Peyer's patch (tissue), 4 donors: ENCODE measurements around the gene NANS. TPM values are rescaled to one million over a fixed set of nuclear protein-coding genes. Genes with fewer than 3 reads are reported as not detected.

Experiments used
- DNase-seq, 3 donors: peaks; one replicate each; pipeline ENCODE4 v3.0.0-alpha.2; 2017 to 2019
- H3K27ac ChIP-seq, 4 donors: fragments of 200-600 bp; sonication (generic); one replicate each; pipeline ENCODE4 v1.5.1; 2016 to 2019
- H3K27me3 ChIP-seq, 2 donors: fragments of 200-600 bp; sonication (generic); one replicate each; pipeline ENCODE4 v1.5.1; 2019
- H3K36me3 ChIP-seq, 3 donors: fragments of 200-600 bp; sonication (generic); one replicate each; pipeline ENCODE4 v1.5.1; 2016 to 2019
- H3K4me1 ChIP-seq, 4 donors: fragments of 200-600 bp; sonication (generic); one replicate each; pipeline ENCODE4 v1.5.1; 2016 to 2019
- H3K4me3 ChIP-seq, 4 donors: fragments of 200-600 bp; sonication (generic); 1 replicate in 3 of 4; 2 replicates in 1 of 4; pipeline ENCODE4 v1.5.1; 2016 to 2019; ENCODE audit warnings: mild to moderate bottlenecking in 1 of 4
- H3K9me3 ChIP-seq, 4 donors: fragments of 200-600 bp; sonication (generic); one replicate each; pipeline ENCODE4 v1.5.1; 2016 to 2019; ENCODE audit warnings: mild to moderate bottlenecking in 1 of 4
- POLR2A ChIP-seq, 2 donors: fragments of 450-650 bp; IDR thresholded peaks; one replicate each; pipeline ENCODE4 v1.5.1; 2017; ENCODE audit warnings: antibody characterized with exemption in 2 of 2, mild to moderate bottlenecking in 2 of 2, moderate library complexity in 2 of 2
- total RNA-seq, 4 donors: library from RNA; depleted of rRNA; stranded (reverse); fragments of >200 nt; gene quantifications; one replicate each; pipeline ENCODE4 v1.1.0, GENCODE V29; 2016
- TF ChIP-seq, protein P1 (sequence below), 6 experiments: fragments of 450-650 bp in 4 of 6; fragments of 200-600 bp in 2 of 6; sonication (generic) in 1 of 6; IDR thresholded peaks; one replicate each; pipeline ENCODE4 v1.5.1; 2017 to 2019; ENCODE audit warnings: antibody characterized with exemption in 6 of 6, mild to moderate bottlenecking in 3 of 6, moderate library complexity in 1 of 6

The NANS gene
- total RNA-seq, 4 donors from 2014 or later = 46.4 to 90.8 (median 76.7) TPM

GRCh38 chr9:98062161-98062560, 5.6 kb downstream of the NANS start:
- no peak for DNase-seq
- peaks cover 0 to 19% (median 0%) of the 10 kb centered on the region in 4 donors for H3K4me1 ChIP-seq

DNA sequence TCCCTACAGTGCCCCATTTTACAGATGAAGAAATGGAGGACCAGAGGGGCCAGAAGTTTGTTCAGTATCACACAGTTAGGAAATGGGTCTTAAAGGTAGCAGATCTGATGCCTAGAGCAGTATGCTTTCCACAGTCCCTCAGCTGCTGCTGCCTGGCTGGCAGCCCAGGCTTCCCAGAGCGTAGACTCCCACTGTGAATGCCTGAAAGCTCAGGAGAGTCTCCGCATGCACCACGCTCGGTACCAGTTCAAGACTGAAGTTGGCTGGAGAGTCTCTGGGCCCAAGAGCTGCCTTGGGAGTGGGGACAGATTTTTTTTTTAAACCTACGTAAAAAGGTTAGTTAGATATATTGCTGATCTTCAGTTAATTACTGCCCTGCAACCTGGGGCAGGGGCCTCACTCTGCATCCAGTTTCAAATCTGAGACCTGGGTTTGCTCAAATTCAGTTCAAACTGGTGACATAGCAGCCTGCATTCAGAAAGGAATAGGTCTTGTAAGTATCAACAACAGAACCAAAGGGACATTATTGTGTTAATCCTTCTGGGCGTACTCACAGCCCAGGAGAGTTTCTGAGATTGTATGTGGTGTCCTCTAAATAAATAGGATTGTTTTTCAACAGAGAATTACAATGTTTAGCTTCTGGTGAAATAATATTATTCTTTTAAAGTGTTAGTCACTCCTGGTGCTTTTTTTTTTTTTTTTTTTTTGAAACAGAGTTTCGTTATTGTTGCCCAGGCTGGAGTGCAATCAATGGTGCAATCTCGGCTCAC, 8.3 kb downstream of the NANS start:
- Histone ChIP-seq H3K27me3 (no peaks in the 10 kb centered on the region), H3K4me3 (no peak overlapping the region), H3K9me3 (no peaks in the 10 kb centered on the region), H3K27ac (no peak overlapping the region), H3K4me1 (no peaks in the 10 kb centered on the region), H3K36me3 (peaks cover 0 to 58% (median 0%) of the 10 kb centered on the region in 3 donors)
- TF ChIP-seq, protein P1, sequence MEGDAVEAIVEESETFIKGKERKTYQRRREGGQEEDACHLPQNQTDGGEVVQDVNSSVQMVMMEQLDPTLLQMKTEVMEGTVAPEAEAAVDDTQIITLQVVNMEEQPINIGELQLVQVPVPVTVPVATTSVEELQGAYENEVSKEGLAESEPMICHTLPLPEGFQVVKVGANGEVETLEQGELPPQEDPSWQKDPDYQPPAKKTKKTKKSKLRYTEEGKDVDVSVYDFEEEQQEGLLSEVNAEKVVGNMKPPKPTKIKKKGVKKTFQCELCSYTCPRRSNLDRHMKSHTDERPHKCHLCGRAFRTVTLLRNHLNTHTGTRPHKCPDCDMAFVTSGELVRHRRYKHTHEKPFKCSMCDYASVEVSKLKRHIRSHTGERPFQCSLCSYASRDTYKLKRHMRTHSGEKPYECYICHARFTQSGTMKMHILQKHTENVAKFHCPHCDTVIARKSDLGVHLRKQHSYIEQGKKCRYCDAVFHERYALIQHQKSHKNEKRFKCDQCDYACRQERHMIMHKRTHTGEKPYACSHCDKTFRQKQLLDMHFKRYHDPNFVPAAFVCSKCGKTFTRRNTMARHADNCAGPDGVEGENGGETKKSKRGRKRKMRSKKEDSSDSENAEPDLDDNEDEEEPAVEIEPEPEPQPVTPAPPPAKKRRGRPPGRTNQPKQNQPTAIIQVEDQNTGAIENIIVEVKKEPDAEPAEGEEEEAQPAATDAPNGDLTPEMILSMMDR (IDR thresholded peaks at IDR 0.05) = no peak
- no peak for TF ChIP-seq POLR2A (IDR thresholded peaks at IDR 0.05)
- DNase-seq = no peak

More at GRCh38 chr9:98062161-98062560, 5.6 kb downstream of the NANS start:
- H3K36me3 ChIP-seq = peaks cover 0 to 53% (median 0%) of the 10 kb centered on the region in 3 donors
- no peak for TF ChIP-seq POLR2A (IDR thresholded peaks at IDR 0.05)
- no peak overlapping the region for H3K27ac ChIP-seq
- no peaks in the 10 kb centered on the region for H3K27me3 ChIP-seq
- H3K9me3 ChIP-seq = no peaks in the 10 kb centered on the region
- no peak overlapping the region for H3K4me3 ChIP-seq

GRCh38 chr9:98066235-98066634, 9.7 kb downstream of the NANS start:
- Histone ChIP-seq H3K27ac (no peak overlapping the region), H3K36me3 (peaks cover 0 to 50% (median 0%) of the 10 kb centered on the region in 3 donors), H3K4me1 (peaks cover 0 to 5% (median 0%) of the 10 kb centered on the region in 4 donors), H3K27me3 (no peaks in the 10 kb centered on the region), H3K9me3 (no peaks in the 10 kb centered on the region), H3K4me3 (no peak overlapping the region)
- DNase-seq = no peak
- no peak for TF ChIP-seq POLR2A (IDR thresholded peaks at IDR 0.05)
- TF ChIP-seq, protein P1 (IDR thresholded peaks at IDR 0.05) = no peak

DNA sequence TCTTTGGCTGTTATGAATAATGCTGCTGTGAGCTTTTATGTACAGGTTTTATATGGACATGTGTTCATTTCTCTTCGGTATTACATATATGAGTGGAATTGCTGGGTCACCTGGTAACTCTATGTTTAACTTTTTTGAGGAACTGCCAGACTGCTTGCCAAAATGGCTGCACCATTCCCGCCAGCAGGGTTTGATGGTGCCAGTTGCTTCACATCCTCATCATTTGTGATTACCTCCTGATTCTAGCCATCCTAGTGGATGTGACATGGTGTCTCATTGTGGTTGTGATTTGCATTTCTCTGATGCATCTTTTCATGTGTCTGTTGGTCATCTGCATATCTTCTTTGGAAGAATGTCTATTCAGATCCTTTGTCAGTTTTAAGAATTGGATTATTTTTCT, 10.7 kb downstream of the NANS start:
- Histone ChIP-seq H3K9me3 (no peaks in the 10 kb centered on the region), H3K4me1 (peaks cover 0 to 15% (median 0%) of the 10 kb centered on the region in 4 donors), H3K27me3 (no peaks in the 10 kb centered on the region), H3K4me3 (no peak overlapping the region), H3K27ac (no peak overlapping the region), H3K36me3 (peaks cover 0 to 41% (median 0%) of the 10 kb centered on the region in 3 donors)
- TF ChIP-seq POLR2A (IDR thresholded peaks at IDR 0.05) = no peak
- TF ChIP-seq, protein P1 (IDR thresholded peaks at IDR 0.05) = no peak
- DNase-seq = no peak

GRCh38 chr9:98069551-98069950, 13.0 kb downstream of the NANS start:
- no peak overlapping the region for H3K4me3 ChIP-seq
- H3K9me3 ChIP-seq = no peaks in the 10 kb centered on the region
- DNase-seq = no peak
- H3K4me1 ChIP-seq = peaks cover 0 to 35% (median 3%) of the 10 kb centered on the region in 4 donors
- TF ChIP-seq, protein P1 (IDR thresholded peaks at IDR 0.05) = no peak
- H3K27me3 ChIP-seq = no peaks in the 10 kb centered on the region
- peaks cover 0 to 17% (median 0%) of the 10 kb centered on the region in 3 donors for H3K36me3 ChIP-seq
- no peak overlapping the region for H3K27ac ChIP-seq

DNA sequence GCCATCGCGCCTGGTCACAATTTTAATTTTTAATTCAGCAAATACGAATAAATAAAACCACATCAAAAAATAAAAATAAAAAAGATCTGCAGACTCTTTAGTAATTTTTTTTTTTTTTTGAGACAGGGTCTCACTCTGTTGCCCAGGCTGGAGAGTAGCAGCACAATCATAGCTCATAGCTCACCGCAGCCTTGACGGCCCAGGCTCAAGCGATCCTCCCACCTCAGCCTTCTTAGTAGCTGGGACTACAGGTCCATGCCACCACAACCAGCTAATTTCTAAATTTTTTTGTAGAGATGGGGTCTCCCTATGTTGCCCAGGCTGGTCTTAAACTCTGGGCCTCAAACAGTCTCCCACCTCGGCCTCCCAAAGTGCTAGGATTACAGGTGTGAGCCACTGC, 14.2 kb downstream of the NANS start:
- H3K27ac ChIP-seq = peak overlapping the region in 2 of 4 donors; percentile 82 to 91

More for the DNA sequence above, 14.2 kb downstream of the NANS start:
- Histone ChIP-seq H3K27me3 (no peaks in the 10 kb centered on the region), H3K4me1 (peaks cover 0 to 41% (median 6%) of the 10 kb centered on the region in 4 donors), H3K9me3 (no peaks in the 10 kb centered on the region), H3K4me3 (no peak overlapping the region), H3K36me3 (peaks cover 0 to 9% (median 0%) of the 10 kb centered on the region in 3 donors)
- no peak for DNase-seq
- no peak for TF ChIP-seq POLR2A (IDR thresholded peaks at IDR 0.05)
- TF ChIP-seq, protein P1 (IDR thresholded peaks at IDR 0.05) = no peak
